Measurements from ENCODE around the gene CLDN1.

The CLDN1 gene

DNA sequence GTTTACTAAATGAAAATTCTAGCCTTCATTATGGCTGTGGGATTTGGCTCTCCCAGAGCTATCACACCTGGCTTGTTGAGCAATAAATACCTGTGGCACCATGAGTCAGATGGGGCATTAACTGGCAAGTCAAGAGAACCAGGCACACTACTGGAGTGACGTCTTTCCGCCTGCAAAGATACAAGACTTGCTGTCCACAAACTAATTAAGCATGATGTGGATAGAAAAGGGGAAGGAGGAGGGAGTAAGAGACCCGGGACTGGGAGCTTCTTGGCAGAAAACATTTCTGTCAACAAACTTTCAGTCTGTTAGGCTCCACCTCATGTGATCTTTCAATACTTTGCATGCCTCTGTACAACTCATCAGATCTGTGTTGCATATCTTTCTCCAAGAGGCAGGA lies 56.5 kb downstream of the CLDN1 start:
- Histone ChIP-seq H3K4me1 (ENCODE audit: control insufficient read depth, insufficient read depth, low read length) (peaks cover 7% of the 10 kb centered on the region; the same call in 1 of the 2 replicates), H3K36me3 (ENCODE audit: control insufficient read depth, insufficient read depth, low read length) (no peaks in the 10 kb centered on the region), H3K9ac (ENCODE audit: low read depth, low read length) (no peak overlapping the region), H3K27ac (ENCODE audit: low read depth, low read length) (no peak overlapping the region), H3K9me3 (ENCODE audit: control insufficient read depth, insufficient read depth, low read length) (no peaks in the 10 kb centered on the region), H3K27me3 (ENCODE audit: control insufficient read depth, insufficient read depth, low read length) (no peaks in the 10 kb centered on the region), H3K4me3 (ENCODE audit: low read depth, low read length) (no peak overlapping the region)

DNA sequence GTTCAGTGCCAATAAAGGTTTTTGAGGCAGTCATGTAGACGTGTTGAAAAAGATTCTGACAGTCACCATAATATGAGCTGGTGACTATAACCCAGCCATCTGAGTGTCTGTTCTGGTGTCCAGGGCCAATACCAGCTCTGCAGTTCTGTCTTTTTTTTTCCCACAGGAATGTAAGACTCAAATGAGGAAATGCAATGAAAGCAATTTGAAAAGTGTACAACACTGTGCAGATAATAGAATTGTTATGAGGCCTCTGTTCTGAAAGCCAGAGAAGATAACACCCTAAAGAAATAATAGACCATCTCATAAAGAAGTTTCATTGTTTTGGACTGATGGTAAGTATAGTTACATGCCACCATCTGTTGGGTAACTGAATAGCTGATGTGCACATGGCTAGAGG lies 57.1 kb downstream of the CLDN1 start:
- Histone ChIP-seq H3K27ac (ENCODE audit: low read depth, low read length) (no peak overlapping the region), H3K36me3 (ENCODE audit: control insufficient read depth, insufficient read depth, low read length) (no peaks in the 10 kb centered on the region), H3K9me3 (ENCODE audit: control insufficient read depth, insufficient read depth, low read length) (no peaks in the 10 kb centered on the region)

DNA sequence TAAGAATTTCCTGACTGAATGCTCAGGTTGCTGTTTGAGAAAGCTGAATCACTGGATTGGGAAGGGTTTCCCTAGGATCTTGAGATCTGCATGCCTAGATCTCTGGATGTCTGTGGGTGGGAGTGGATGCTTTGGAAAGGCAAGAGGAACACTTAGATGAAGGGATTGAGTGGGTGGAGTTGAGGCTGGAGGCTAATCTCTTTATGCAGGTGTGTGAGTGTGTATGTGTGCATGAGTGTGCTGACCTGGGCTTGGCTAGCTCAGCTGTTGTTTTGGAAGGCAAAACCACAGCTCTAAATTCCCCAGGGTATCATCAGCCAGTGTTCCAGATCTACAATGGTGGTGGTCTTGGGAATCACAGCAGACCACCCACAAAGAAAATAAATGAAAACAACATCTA lies 60.5 kb downstream of the CLDN1 start:
- Histone ChIP-seq H3K27ac (ENCODE audit: low read depth, low read length) (no peak overlapping the region), H3K27me3 (ENCODE audit: control insufficient read depth, insufficient read depth, low read length) (no peaks in the 10 kb centered on the region), H3K36me3 (ENCODE audit: control insufficient read depth, insufficient read depth, low read length) (no peaks in the 10 kb centered on the region), H3K4me3 (ENCODE audit: low read depth, low read length) (no peak overlapping the region), H3K9ac (ENCODE audit: low read depth, low read length) (no peak overlapping the region), H3K4me1 (ENCODE audit: control insufficient read depth, insufficient read depth, low read length) (peaks cover 7% of the 10 kb centered on the region; the same call in 1 of the 2 replicates), H3K9me3 (ENCODE audit: control insufficient read depth, insufficient read depth, low read length) (no peaks in the 10 kb centered on the region)

More for the DNA sequence above, 57.1 kb downstream of the CLDN1 start:
- peaks cover 7% of the 10 kb centered on the region; the same call in 1 of the 2 replicates for H3K4me1 ChIP-seq (ENCODE audit: control insufficient read depth, insufficient read depth, low read length)
- H3K9ac ChIP-seq (ENCODE audit: low read depth, low read length): no peak overlapping the region
- H3K27me3 ChIP-seq (ENCODE audit: control insufficient read depth, insufficient read depth, low read length): no peaks in the 10 kb centered on the region
- no peak overlapping the region for H3K4me3 ChIP-seq (ENCODE audit: low read depth, low read length)

DNA sequence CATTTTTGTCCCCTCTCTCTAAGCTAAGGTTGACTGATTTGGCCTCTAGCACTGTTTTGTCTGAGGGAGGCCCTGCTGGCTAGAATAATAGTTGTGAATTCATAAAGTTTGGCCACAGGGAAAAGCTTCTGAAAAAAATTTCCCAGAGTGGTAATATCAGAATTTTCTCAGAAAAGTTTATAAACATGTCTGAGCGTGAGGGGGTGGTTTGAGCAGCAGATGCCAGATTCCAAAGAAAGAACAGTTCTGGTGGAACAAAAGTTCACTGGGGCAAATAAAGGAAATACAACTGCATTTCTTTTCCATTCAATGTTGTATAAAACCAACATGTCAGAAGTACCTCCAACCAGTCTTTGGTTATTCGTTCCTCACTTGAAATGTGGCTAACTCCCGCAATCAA lies 61.2 kb downstream of the CLDN1 start:
- Histone ChIP-seq H3K9me3 (ENCODE audit: control insufficient read depth, insufficient read depth, low read length) (no peaks in the 10 kb centered on the region), H3K27me3 (ENCODE audit: control insufficient read depth, insufficient read depth, low read length) (no peaks in the 10 kb centered on the region), H3K27ac (ENCODE audit: low read depth, low read length) (no peak overlapping the region), H3K9ac (ENCODE audit: low read depth, low read length) (no peak overlapping the region), H3K4me3 (ENCODE audit: low read depth, low read length) (no peak overlapping the region), H3K4me1 (ENCODE audit: control insufficient read depth, insufficient read depth, low read length) (peaks cover 7% of the 10 kb centered on the region; the same call in 1 of the 2 replicates), H3K36me3 (ENCODE audit: control insufficient read depth, insufficient read depth, low read length) (no peaks in the 10 kb centered on the region)

DNA sequence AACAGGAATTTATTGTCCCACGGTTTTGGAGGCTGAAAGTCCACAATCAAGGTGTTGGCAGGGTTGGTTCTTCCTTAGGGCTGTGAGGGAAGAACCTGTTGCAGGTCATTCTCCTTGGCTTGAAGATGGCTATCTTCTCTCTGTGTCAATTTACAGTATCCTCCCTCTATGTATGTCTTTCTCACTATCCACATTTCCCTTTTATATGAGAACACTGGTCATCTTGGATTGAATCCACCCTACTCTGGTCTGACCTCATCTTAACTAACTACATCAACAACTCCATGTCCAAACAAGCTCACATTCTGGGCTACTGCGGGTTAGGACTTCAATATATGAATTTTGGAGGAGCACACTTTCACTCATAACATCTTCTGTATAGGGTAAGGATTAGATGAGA lies 61.9 kb downstream of the CLDN1 start:
- Histone ChIP-seq H3K36me3 (ENCODE audit: control insufficient read depth, insufficient read depth, low read length) (no peaks in the 10 kb centered on the region), H3K27ac (ENCODE audit: low read depth, low read length) (no peak overlapping the region), H3K9ac (ENCODE audit: low read depth, low read length) (no peak overlapping the region), H3K4me3 (ENCODE audit: low read depth, low read length) (no peak overlapping the region), H3K4me1 (ENCODE audit: control insufficient read depth, insufficient read depth, low read length) (peaks cover 7% of the 10 kb centered on the region; the same call in 1 of the 2 replicates), H3K27me3 (ENCODE audit: control insufficient read depth, insufficient read depth, low read length) (no peaks in the 10 kb centered on the region), H3K9me3 (ENCODE audit: control insufficient read depth, insufficient read depth, low read length) (no peaks in the 10 kb centered on the region)

DNA sequence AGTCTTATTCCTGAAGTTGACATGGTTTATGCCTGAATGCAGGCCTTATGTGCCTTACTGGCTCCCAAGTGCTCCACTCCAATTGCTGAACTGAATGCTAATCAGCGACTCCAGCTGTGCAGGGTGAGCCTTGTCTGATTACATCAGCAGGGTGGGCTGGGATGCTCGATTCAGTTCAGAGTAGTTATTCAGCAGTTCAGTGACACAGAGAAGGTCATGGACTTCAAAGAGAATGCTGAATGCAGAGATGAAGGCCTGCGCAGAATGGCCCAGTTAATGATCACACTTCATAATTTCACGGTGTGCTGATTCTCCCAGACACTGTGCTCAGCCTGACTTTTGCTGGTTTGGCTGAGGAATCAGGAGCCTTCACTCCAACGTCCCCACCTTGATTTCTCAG lies 63.6 kb downstream of the CLDN1 start:
- Histone ChIP-seq H3K27ac (ENCODE audit: low read depth, low read length) (no peak overlapping the region), H3K9me3 (ENCODE audit: control insufficient read depth, insufficient read depth, low read length) (no peaks in the 10 kb centered on the region), H3K4me1 (ENCODE audit: control insufficient read depth, insufficient read depth, low read length) (peaks cover 7% of the 10 kb centered on the region; the same call in 1 of the 2 replicates)

More for the DNA sequence above, 63.6 kb downstream of the CLDN1 start:
- Histone ChIP-seq H3K4me3 (ENCODE audit: low read depth, low read length) (no peak overlapping the region), H3K27me3 (ENCODE audit: control insufficient read depth, insufficient read depth, low read length) (no peaks in the 10 kb centered on the region), H3K36me3 (ENCODE audit: control insufficient read depth, insufficient read depth, low read length) (no peaks in the 10 kb centered on the region), H3K9ac (ENCODE audit: low read depth, low read length) (no peak overlapping the region)

Measured in HUES48 (cell line).